ENCODE data around the gene ATG2B. TPM values are rescaled to one million over a fixed set of nuclear protein-coding genes. Genes with fewer than 3 reads are reported as not detected.

ATG2B gene
- polyA plus RNA-seq, 3 donors: 0.94 to 6.7 (median 1.3) TPM

- WGBS (ENCODE audit: insufficient coverage): 89% methylated on average over 5 of the region's 6 CpGs
- peaks cover 3 to 6% (median 3%) of the 10 kb centered on the region in 3 donors for H3K27me3 Mint-ChIP-seq (ENCODE audit: low read depth in 3 of 3)
- TF ChIP-seq CTCF (IDR thresholded peaks at IDR 0.05): no peak
- Histone ChIP-seq H3K9me3 (replicated peaks in 1 of 2; ENCODE audit: control insufficient read depth in 1 of 2, insufficient read depth in 1 of 2, low read length in 2 of 2) (peaks cover 0 to 6% of the 10 kb centered on the region in 2 donors), H3K4me1 (ENCODE audit: control insufficient read depth in 1 of 2, insufficient read depth in 2 of 2, low read length in 2 of 2) (peaks cover 15 to 19% of the 10 kb centered on the region in 2 donors), H3K4me2 (replicated peaks; ENCODE audit: extremely low read depth, low read length, poor library complexity, severe bottlenecking) (no peak overlapping the region), H4K20me1 (ENCODE audit: insufficient read depth, low read length) (no peaks in the 10 kb centered on the region), H3K4me3 (replicated peaks in 1 of 3; ENCODE audit: low read depth in 2 of 3, low read length in 3 of 3) (no peak overlapping the region), H3K36me3 (replicated peaks in 1 of 2; ENCODE audit: control insufficient read depth in 1 of 2, insufficient read depth in 2 of 2, low read length in 2 of 2) (no peaks in the 10 kb centered on the region), H3K9ac (ENCODE audit: insufficient read depth, low read length, poor library complexity, severe bottlenecking) (no peak overlapping the region), H3K27me3 (ENCODE audit: control insufficient read depth in 2 of 2, insufficient read depth in 2 of 2, low read length in 2 of 2) (no peaks in the 10 kb centered on the region), H2AFZ (ENCODE audit: insufficient read depth, low read depth, low read length, poor library complexity, severe bottlenecking) (no peak overlapping the region), H3K27ac (ENCODE audit: low read depth in 1 of 2, low read length in 2 of 2) (no peak overlapping the region), H3K79me2 (ENCODE audit: insufficient read depth, low read length) (no peaks in the 10 kb centered on the region)
- H3K4me3 Mint-ChIP-seq: no peak overlapping the region
- peaks cover 17% of the 10 kb centered on the region for H3K4me1 Mint-ChIP-seq
- H3K36me3 Mint-ChIP-seq: no peaks in the 10 kb centered on the region
- H3K9me3 Mint-ChIP-seq: peaks cover 0 to 9% (median 7%) of the 10 kb centered on the region in 7 donors
- intact Hi-C loops (cut with micrococcal nuclease): no loop called here
- H3K27ac Mint-ChIP-seq: no peak overlapping the region
- no peak for DNase-seq
Measured at GRCh38 chr14:96247031-96247430, 116.1 kb downstream of the ATG2B start.

- H3K27me3 ChIP-seq (ENCODE audit: control insufficient read depth in 2 of 2, insufficient read depth in 2 of 2, low read length in 2 of 2): no peaks in the 10 kb centered on the region
- peak in 1 of 3 donors; percentile 51 for DNase-seq
- intact Hi-C loops (cut with micrococcal nuclease): no loop called here
- no peak overlapping the region for H3K27ac Mint-ChIP-seq
- no peak overlapping the region for H3K9ac ChIP-seq (ENCODE audit: insufficient read depth, low read length, poor library complexity, severe bottlenecking)
- H3K4me3 ChIP-seq (replicated peaks in 1 of 3; ENCODE audit: low read depth in 2 of 3, low read length in 3 of 3): no peak overlapping the region
- H3K79me2 ChIP-seq (ENCODE audit: insufficient read depth, low read length): no peaks in the 10 kb centered on the region
- no peak overlapping the region for H3K27ac ChIP-seq (ENCODE audit: low read depth in 1 of 2, low read length in 2 of 2)
- peaks cover 15 to 19% of the 10 kb centered on the region in 2 donors for H3K4me1 ChIP-seq (ENCODE audit: control insufficient read depth in 1 of 2, insufficient read depth in 2 of 2, low read length in 2 of 2)
- no peaks in the 10 kb centered on the region for H4K20me1 ChIP-seq (ENCODE audit: insufficient read depth, low read length)
- H3K36me3 Mint-ChIP-seq: no peaks in the 10 kb centered on the region
- peaks cover 0 to 6% of the 10 kb centered on the region in 2 donors for H3K9me3 ChIP-seq (replicated peaks in 1 of 2; ENCODE audit: control insufficient read depth in 1 of 2, insufficient read depth in 1 of 2, low read length in 2 of 2)
- no peak overlapping the region for H2AFZ ChIP-seq (ENCODE audit: insufficient read depth, low read depth, low read length, poor library complexity, severe bottlenecking)
- peaks cover 0 to 9% (median 7%) of the 10 kb centered on the region in 7 donors for H3K9me3 Mint-ChIP-seq
- H3K4me3 Mint-ChIP-seq: no peak overlapping the region
- peaks cover 3% of the 10 kb centered on the region in 3 donors for H3K27me3 Mint-ChIP-seq (ENCODE audit: low read depth in 3 of 3)
- H3K36me3 ChIP-seq (replicated peaks in 1 of 2; ENCODE audit: control insufficient read depth in 1 of 2, insufficient read depth in 2 of 2, low read length in 2 of 2): no peaks in the 10 kb centered on the region
- no peak for TF ChIP-seq CTCF (IDR thresholded peaks at IDR 0.05)
- peaks cover 17% of the 10 kb centered on the region for H3K4me1 Mint-ChIP-seq
- no CpG with 5 or more reads among the region's 1 CpG for WGBS (ENCODE audit: insufficient coverage)
- H3K4me2 ChIP-seq (replicated peaks; ENCODE audit: extremely low read depth, low read length, poor library complexity, severe bottlenecking): no peak overlapping the region
Measured at GRCh38 chr14:96246539-96246847, 116.6 kb downstream of the ATG2B start.
